HS-5 (cell line): ENCODE measurements around the gene SLC35E3.
"Not testable (repeated sequence)": the region's sequence is repeated elsewhere in the genome, so short reads cannot be mapped to it uniquely, and the experiment has no call there.

Experiments
- DNase-seq: peaks from one replicate; pipeline ENCODE4 v3.0.0-alpha.2; 2012; ENCODE audit warnings: low read depth

Gene SLC35E3

DNA sequence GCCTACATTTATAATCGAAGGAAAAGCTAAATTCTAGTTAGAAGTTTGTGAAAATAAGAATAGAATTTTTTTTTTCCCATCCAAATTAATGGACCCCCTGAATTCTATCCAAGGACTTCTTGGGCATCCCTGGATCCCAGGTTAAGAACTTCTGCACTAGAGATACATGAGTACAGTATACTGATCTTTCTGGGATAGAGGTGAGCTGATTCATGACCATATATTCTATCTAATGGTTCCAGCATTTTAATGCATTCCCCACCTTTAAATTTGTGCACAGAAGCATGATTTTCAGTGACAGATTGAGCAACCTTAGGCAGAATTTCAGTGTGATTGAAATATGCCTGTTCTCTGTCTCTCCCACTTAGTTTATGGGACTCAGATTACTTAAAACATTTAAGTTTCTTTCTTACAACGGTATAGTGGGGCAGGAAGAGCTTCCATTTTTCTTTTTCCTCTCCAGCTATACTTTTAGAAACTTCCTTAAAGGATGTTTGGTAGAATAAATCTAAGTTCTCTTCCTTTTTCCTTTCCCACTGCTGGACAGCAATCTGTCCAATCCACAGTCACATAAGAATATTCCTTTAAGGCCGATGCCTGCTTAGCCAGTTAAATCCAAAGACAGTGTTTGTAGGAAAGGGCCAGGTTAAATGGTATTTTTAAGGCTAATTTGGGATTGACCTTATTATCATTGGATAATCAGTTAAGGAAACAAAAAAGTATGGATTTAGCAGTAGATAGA lies 68.7 kb downstream of the SLC35E3 start:
- no peak for DNase-seq

DNA sequence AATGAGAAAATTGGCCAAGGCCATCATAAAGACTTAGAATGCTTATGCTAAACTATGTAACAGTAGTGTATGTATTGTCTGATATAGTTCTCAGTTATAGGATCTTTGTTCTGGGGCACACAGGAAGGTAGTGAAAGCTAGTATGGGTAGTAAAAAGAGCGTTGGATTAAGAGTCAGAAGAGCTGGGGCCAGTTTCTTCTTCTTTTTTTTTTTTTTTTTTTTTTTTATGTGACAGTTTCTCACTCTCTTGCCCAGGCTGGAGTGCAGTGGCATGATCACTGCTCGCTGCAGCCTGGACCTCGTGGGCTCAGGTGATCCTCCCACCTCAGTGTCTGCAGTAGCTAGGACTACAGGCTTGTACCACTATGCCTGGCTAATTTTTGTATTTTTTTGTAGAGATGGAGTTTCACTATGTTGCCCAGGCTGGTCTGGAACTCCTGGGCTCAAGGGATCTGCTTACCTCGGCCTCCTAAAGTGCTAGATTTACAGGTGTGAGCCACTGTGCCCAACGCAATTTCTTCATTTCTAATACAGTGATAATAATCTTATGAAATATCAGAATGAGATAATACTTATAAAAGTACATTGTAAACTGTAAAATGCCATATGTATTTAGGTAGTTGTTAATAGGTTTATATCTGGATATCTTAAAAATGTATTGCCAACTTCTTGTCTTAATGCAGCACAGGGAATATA lies 69.4 kb downstream of the SLC35E3 start:
- no peak for DNase-seq

DNA sequence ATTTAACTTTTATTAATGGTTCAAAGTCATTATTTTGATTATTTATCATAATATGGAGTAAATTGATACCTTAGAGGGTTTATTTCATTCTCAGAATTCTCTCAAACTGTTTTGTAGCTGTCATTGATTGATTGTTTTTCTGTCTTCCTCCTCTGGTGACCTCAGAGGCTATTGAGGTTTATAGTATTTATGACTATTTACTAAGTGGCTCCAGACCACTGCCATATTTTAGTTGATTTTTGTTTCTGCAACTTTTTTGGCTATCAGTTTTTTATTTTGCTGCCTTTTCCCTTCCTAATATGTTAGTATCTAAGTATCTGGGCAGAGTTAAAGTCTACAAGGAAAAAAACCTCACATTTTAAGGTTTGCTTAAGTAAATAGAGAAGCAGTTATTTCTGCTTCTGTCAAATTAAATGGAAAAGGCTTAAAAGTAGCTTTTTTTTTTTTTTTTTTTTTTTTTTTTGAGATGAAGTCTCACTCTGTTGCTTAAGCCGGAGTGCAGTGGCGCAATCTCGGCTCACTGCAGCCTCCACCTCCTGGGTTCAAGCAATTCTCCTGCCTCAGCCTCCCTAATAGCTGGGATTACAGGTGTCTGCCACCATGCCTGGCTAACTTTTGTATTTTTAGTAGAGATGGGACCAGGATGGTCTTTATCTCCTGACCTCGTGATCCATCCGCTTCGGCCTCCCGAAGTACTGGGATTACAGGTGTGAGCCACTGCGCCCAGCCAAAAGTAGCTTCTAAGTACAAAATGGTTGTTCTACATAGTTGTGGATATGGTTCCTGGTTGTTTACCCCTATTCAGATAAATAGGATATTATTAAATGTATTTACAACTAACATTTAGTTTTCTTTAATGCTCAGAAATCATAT lies 70.2 kb downstream of the SLC35E3 start:
- DNase-seq, result no peak

DNA sequence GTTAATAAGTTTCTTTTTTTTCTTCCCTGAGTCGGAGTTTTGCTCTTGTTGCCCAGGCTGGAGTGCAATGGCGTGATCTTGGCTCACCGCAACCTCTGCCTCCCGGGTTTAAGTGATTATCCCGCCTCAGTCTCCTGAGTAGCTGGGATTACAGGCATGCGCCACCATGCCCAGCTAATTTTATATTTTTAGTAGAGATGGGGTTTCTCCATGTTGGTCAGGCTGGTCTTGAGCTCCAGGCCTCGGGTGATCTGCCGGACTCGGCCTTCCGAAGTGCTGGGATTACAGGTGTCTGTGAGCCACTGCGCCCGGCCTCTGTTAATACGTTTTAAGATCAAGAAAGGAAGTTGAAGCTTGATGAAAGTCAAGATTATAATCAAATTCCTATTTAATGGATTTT lies 73.5 kb downstream of the SLC35E3 start:
- not testable (repeated sequence) for DNase-seq

GRCh38 chr12:68821357-68822188 lies 75.6 kb downstream of the SLC35E3 start:
- no peak for DNase-seq

DNA sequence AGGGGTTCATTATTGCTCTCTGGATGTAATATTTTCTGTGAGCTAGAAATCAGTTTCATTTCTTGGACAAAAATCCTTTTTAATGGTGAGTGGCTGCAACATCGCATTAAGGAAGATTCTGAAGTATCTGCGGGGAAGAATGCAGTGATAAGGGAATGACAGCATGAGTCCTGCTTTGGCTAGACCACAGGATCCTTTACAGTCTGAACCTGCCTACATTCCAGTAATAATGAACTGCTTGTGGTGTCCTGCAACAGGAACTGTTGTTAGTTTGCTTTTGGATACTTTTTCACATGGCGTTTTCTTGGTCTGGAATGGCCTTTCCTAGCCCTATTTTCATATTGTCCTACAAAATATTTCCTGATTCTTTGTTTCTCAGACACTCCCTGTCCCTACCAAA lies 77.7 kb downstream of the SLC35E3 start:
- no peak for DNase-seq

DNA sequence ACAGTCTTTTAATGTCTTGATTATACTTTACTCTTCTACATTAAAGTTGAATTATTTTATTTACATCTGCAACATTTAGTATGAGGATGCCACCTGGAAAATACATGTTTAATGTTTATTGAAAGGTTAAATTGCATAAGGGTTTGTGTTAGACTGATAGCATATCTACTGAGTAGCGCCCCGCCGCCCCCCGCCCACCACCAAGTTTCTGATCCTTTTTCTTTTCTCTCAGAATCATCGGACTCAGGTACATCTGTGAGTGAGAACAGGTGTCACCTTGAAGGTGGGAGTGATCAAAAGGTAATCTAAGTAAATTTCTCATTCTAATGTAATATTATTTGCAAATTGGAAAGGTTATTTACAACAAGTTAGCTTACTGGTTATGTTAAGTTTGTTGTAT lies 78.2 kb downstream of the SLC35E3 start:
- no peak for DNase-seq

DNA sequence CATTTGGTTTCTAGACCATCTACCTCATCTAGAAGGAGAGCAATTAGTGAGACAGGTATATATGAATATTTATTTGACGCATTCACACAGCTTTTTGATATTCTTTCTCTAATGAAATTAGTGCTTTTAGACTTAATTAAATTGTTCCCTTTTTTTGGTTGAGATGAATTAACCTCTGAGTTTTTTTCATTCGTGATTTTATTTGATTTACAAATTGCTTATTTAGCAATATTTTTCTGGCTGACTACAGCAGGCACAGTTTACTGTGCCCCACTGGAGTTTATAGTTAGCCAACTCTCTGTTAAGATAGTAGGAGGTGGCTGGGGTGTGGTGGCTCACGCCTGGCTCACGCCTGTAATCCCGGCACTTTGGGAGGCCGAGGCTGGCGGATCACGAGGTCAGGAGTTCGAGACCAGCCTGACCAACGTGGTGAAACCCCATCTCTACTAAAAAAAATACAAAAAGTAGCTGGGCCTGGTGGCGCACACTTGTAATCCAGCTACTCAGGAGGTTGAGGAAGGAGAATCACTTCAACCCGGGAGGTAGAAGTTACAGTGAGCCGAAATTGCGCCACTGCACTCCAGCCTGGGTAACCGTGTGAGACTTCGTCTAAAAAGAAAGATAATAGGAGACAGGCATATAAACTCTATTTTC lies 78.7 kb downstream of the SLC35E3 start:
- no peak for DNase-seq

DNA sequence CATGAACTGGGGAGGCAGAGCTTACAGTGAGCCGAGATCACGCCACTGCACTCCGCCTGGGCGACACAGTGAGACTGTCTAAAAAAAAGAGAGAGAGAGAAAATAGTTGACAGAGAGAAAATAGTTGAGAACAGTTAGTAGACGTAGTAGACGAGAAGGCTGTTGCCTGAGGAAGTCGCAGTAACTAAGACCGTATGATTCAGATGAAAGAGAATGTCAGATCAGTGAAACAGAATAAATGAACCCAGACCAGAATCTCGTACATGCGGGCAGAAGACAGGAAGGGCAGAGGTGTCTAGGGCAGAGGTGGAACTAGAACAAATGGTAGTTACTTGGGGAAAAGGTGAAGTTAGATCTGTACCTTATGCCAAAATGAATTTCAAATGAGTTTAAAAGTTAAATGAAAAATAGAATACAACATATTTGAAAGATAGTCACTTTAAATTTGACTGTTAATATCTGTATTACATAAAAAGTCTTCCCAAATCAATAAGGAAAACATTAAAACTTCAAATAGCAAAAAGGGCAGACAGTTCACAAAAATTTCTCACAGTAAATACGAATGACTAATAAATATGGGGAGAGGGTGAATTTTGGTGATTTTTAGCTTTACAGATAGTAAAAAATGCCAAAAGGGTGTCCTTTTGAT lies 79.7 kb downstream of the SLC35E3 start:
- no peak for DNase-seq

DNA sequence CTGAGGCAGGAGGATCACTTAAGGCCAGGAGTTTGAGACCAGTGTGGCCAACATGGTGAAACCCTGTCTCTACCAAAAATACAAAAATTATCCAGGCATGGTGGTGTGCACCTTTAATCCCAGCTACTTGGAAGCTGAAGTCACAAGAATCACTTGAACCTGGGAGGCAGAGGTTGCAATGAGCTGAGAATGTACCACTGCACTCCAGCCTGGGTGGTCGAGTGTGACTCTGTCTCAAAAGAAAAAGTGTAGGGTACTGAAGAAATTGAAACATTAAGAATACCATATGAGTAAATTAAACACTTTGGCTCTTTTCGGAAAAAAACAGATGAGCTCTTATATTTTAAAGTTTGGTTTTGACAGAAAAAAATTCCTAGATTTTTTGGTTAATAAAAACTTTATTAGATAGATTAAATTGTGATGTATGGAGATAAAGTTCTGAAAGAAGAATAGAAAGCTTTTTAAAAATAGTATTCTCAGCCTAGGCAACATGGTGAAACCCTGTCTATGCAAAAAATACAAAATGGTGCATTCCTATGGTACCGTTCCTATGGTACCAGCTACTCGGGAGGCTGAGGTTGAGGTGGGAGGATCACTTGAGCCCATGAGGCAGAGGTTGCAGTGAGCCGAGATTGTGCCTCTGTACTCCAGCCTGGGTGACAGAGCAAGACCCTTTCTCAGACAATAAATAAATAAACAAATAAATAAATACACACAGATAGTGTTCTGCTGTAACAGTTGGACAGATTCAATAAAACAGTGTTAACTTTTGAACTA lies 82.1 kb downstream of the SLC35E3 start:
- DNase-seq, result no peak

DNA sequence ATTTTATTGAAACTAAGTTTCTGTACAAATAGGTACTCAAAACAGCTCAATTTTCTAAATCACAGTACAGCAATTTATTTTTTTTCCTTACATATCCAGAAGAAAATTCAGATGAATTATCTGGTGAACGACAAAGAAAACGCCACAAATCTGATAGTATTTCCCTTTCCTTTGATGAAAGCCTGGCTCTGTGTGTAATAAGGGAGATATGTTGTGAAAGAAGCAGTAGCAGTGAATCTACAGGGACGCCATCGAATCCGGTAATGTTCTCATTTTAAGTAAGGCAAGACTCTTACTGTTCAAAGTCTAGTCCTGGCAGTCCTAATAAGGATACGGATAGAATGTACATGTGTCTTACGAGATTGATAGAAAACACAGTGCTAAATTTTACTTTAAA lies 82.7 kb downstream of the SLC35E3 start:
- no peak for DNase-seq
